H1 (cell line): ENCODE results near the gene ARHGEF11. TPM values are rescaled to one million over a fixed set of nuclear protein-coding genes. Genes with fewer than 3 reads are reported as not detected.

Experiments used
- CTCF ChIA-PET: fragments of 300-600 bp; sonication (Branson Sonifier 250); formaldehyde crosslinking; loops from one replicate; lab custom pipeline; 2021; ENCODE audit not compliant: partially characterized antibody; lab: Charles Lee
- POLR2A ChIA-PET: fragments of 300-600 bp; sonication (Branson Sonifier 250); formaldehyde crosslinking; loops from one replicate; lab custom pipeline; 2021; ENCODE audit warnings: inconsistent platforms; ENCODE audit not compliant: partially characterized antibody; lab: Charles Lee
- DNase-seq, 2 experiments: peaks; one replicate each; pipeline versions ENCODE4 v3.0.0 to v3.0.0-alpha.2; 2010 to 2022; ENCODE audit warnings: low spot score in 2 of 2, low read depth in 1 of 2, mixed read lengths in 1 of 2
- FAIRE-seq: peaks from 2 replicates; lab custom pipeline; 2011; peaks lifted over from hg19 to GRCh38; lab: Jason Lieb, UNC
- H2AFZ ChIP-seq: 2 replicates; pipeline ENCODE4 v1.8.1; 2012; ENCODE audit warnings: low read length, inconsistent platforms
- H2AK5ac ChIP-seq: 2 replicates; pipeline ENCODE4 v1.6.1; 2013; ENCODE audit warnings: low read depth, low read length
- H2BK120ac ChIP-seq: replicated peaks from 2 replicates; pipeline ENCODE3; 2013; ENCODE audit warnings: low read depth, low read length, inconsistent platforms
- H2BK12ac ChIP-seq: 2 replicates; pipeline ENCODE4 v1.6.1; 2013; ENCODE audit warnings: low read depth, low read length
- H2BK15ac ChIP-seq: 2 replicates; pipeline ENCODE4 v1.6.1; 2013; ENCODE audit warnings: low read length
- H2BK20ac ChIP-seq: 2 replicates; pipeline ENCODE4 v1.6.1; 2013; ENCODE audit warnings: low read length
- H2BK5ac ChIP-seq: 2 replicates; pipeline ENCODE4 v1.6.1; 2013; ENCODE audit warnings: low read depth, low read length
- H3K14ac ChIP-seq: 2 replicates; pipeline ENCODE4 v1.6.1; 2013; ENCODE audit warnings: inconsistent platforms; ENCODE audit not compliant: insufficient read length
- H3K18ac ChIP-seq: 2 replicates; pipeline ENCODE4 v1.6.1; 2013; ENCODE audit warnings: low read length; ENCODE audit errors: extremely low read depth
- H3K23ac ChIP-seq: 2 replicates; pipeline ENCODE4 v1.6.1; 2013; ENCODE audit warnings: inconsistent platforms; ENCODE audit not compliant: insufficient read length
- H3K23me2 ChIP-seq: 2 replicates; pipeline ENCODE4 v1.6.1; 2013; ENCODE audit warnings: low read depth, low read length
- H3K27ac ChIP-seq: 2 replicates; pipeline ENCODE4 v1.6.1; 2011; ENCODE audit warnings: low read depth, low read length, inconsistent platforms
- H3K27me3 ChIP-seq, 4 experiments: replicated peaks in 1 of 4; 1 replicate in 1 of 4; 2 replicates in 3 of 4; pipeline versions ENCODE4 v1.6.1 to v1.8.1; 2011 to 2013; ENCODE audit warnings: low read length in 3 of 4, mild to moderate bottlenecking in 3 of 4, inconsistent platforms in 2 of 4, mixed read lengths in 2 of 4, moderate library complexity in 1 of 4; ENCODE audit not compliant: control insufficient read depth in 3 of 4, insufficient read depth in 3 of 4; ENCODE audit errors: extremely low read depth in 1 of 4
- H3K36me3 ChIP-seq, 4 experiments: 2 replicates each; pipeline versions ENCODE4 v1.6.1 to v1.8.1; 2011 to 2013; ENCODE audit warnings: mild to moderate bottlenecking in 4 of 4, low read length in 3 of 4, moderate library complexity in 2 of 4, control low read depth in 1 of 4, inconsistent platforms in 1 of 4; ENCODE audit not compliant: insufficient read depth in 4 of 4, control insufficient read depth in 2 of 4
- H3K4ac ChIP-seq: replicated peaks from 2 replicates; pipeline ENCODE3; 2013; ENCODE audit warnings: low read length, low read depth, mixed read lengths, inconsistent platforms; ENCODE audit not compliant: insufficient read length
- H3K4me1 ChIP-seq, 4 experiments: replicated peaks in 1 of 4; 1 replicate in 1 of 4; 2 replicates in 3 of 4; pipeline versions ENCODE4 v1.6.1 to v1.8.1; 2011 to 2013; ENCODE audit warnings: low read length in 3 of 4, inconsistent platforms in 2 of 4, mixed read lengths in 1 of 4; ENCODE audit not compliant: insufficient read depth in 4 of 4, control insufficient read depth in 3 of 4
- H3K4me2 ChIP-seq, 2 experiments: 2 replicates each; pipeline versions ENCODE4 v1.6.1 to v1.8.1; 2011 to 2013; ENCODE audit warnings: low read depth in 2 of 2, low read length in 2 of 2, control low read depth in 1 of 2, inconsistent platforms in 1 of 2, mild to moderate bottlenecking in 1 of 2; ENCODE audit not compliant: insufficient read depth in 1 of 2
- H3K4me3 ChIP-seq, 4 experiments: fragments of 200-600, 300-600 bp in 1 of 4; sonication (generic), shearing (Covaris generic), sonication (Bioruptor Twin) in 1 of 4; 2 replicates each; pipeline versions ENCODE4 v1.5.1 to v1.8.1; 2011 to 2016; ENCODE audit warnings: low read length in 4 of 4, low read depth in 3 of 4, control low read depth in 2 of 4, inconsistent platforms in 2 of 4, mild to moderate bottlenecking in 2 of 4, mixed read lengths in 1 of 4, moderate library complexity in 1 of 4; ENCODE audit not compliant: insufficient read depth in 2 of 4; ENCODE audit errors: extremely low read depth in 1 of 4
- H3K56ac ChIP-seq: replicated peaks from 2 replicates; pipeline ENCODE3; 2013; ENCODE audit warnings: low read depth, mild to moderate bottlenecking, mixed read lengths, low read length, inconsistent platforms; ENCODE audit not compliant: insufficient read length
- H3K79me1 ChIP-seq: 2 replicates; pipeline ENCODE4 v1.6.1; 2013; ENCODE audit warnings: low read depth, low read length, control low read depth
- H3K79me2 ChIP-seq, 2 experiments: 2 replicates each; pipeline versions ENCODE4 v1.6.1 to v1.8.1; 2012 to 2013; ENCODE audit warnings: low read length in 2 of 2, mild to moderate bottlenecking in 2 of 2, inconsistent platforms in 1 of 2; ENCODE audit not compliant: insufficient read depth in 2 of 2, control insufficient read depth in 1 of 2
- H3K9ac ChIP-seq, 4 experiments: replicated peaks in 1 of 4; 1 replicate in 1 of 4; 2 replicates in 3 of 4; pipeline versions ENCODE4 v1.6.1 to v1.8.1; 2011 to 2013; ENCODE audit warnings: low read depth in 3 of 4, low read length in 3 of 4, control low read depth in 2 of 4, mild to moderate bottlenecking in 2 of 4, moderate library complexity in 2 of 4, inconsistent platforms in 1 of 4; ENCODE audit errors: extremely low read depth in 1 of 4
- H3K9me3 ChIP-seq, 2 experiments: 2 replicates each; pipeline versions ENCODE4 v1.6.1 to v1.8.1; 2012 to 2013; ENCODE audit warnings: mild to moderate bottlenecking in 2 of 2, moderate library complexity in 2 of 2, control low read depth in 1 of 2, inconsistent platforms in 1 of 2, low read depth in 1 of 2, low read length in 1 of 2, mixed read lengths in 1 of 2; ENCODE audit not compliant: insufficient read depth in 2 of 2
- H4K20me1 ChIP-seq, 2 experiments: replicated peaks in 1 of 2; 2 replicates each; pipeline versions ENCODE3 to v1.8.1; 2011 to 2013; ENCODE audit warnings: inconsistent platforms in 2 of 2, low read length in 2 of 2, mild to moderate bottlenecking in 1 of 2; ENCODE audit not compliant: insufficient read depth in 2 of 2, control insufficient read depth in 1 of 2
- H4K5ac ChIP-seq: 2 replicates; pipeline ENCODE4 v1.6.1; 2013; ENCODE audit warnings: low read length, low read depth, mixed read lengths, inconsistent platforms; ENCODE audit not compliant: insufficient read length
- H4K8ac ChIP-seq: 2 replicates; pipeline ENCODE4 v1.8.0; 2013; ENCODE audit warnings: mild to moderate bottlenecking, moderate library complexity, low read length, inconsistent platforms; ENCODE audit not compliant: insufficient read depth; ENCODE audit errors: extremely low read depth
- H4K91ac ChIP-seq: replicated peaks from 2 replicates; pipeline ENCODE3; 2013; ENCODE audit warnings: low read length, mixed read lengths, inconsistent platforms; ENCODE audit not compliant: insufficient read length
- EGR1 ChIP-seq: IDR thresholded peaks from 2 replicates; pipeline ENCODE4 v1.6.1; 2011; ENCODE audit warnings: low read depth, low read length, borderline replicate concordance
- KDM1A ChIP-seq: fragments of 200-600, 300-600 bp; sonication (generic); IDR thresholded peaks from 2 replicates; pipeline ENCODE4 v1.7.1; 2016; ENCODE audit warnings: mild to moderate bottlenecking, low read length, borderline replicate concordance
- KDM4A ChIP-seq: IDR thresholded peaks from one replicate; pipeline ENCODE4 v1.7.1; 2012; ENCODE audit warnings: low read depth, mild to moderate bottlenecking, moderate library complexity, low read length, inconsistent platforms; ENCODE audit not compliant: severe bottlenecking
- KDM5A ChIP-seq: fragments of 200-600 bp; IDR thresholded peaks from 2 replicates; pipeline ENCODE4 v1.7.1; 2012; ENCODE audit warnings: mild to moderate bottlenecking, low read length, inconsistent platforms, mixed read lengths
- MAFK ChIP-seq: IDR thresholded peaks from 2 replicates; pipeline ENCODE4 v1.6.1; 2012; ENCODE audit warnings: low read depth, mild to moderate bottlenecking, improper control_type of control experiment, low read length
- RBBP5 ChIP-seq: IDR thresholded peaks from 2 replicates; pipeline ENCODE4 v1.7.1; 2012; ENCODE audit warnings: low read depth, mild to moderate bottlenecking, inconsistent platforms, low read length, moderate library complexity, borderline replicate concordance
- SIRT6 ChIP-seq: IDR thresholded peaks from one replicate; pipeline ENCODE4 v1.7.1; 2012; ENCODE audit warnings: low read length, inconsistent platforms
- USF2 ChIP-seq: IDR thresholded peaks from 2 replicates; pipeline ENCODE4 v1.6.1; 2011; ENCODE audit warnings: low read length, improper control_type of control experiment
- YY1 ChIP-seq: IDR thresholded peaks from 2 replicates; pipeline ENCODE4 v1.6.1; 2011; ENCODE audit warnings: low read depth, mild to moderate bottlenecking, low read length
- WGBS, 2 experiments: shearing (Covaris generic) in 1 of 2; methylation state at CpG; one replicate each; pipeline versions ENCODE4 v1.1.6 to v1.1.7; 2013 to 2015; ENCODE audit warnings: low lambda C conversion rate in 2 of 2, mixed read lengths in 2 of 2, inconsistent platforms in 1 of 2, low coverage in 1 of 2, missing lambda C conversion rate in 1 of 2; ENCODE audit not compliant: insufficient replicate concordance in 2 of 2, insufficient coverage in 1 of 2, insufficient read length in 1 of 2; ENCODE audit errors: extremely low coverage in 1 of 2, missing lambda C conversion rate in 1 of 2; 5-methylcytosine and 5-hydroxymethylcytosine counted together
- polyA plus RNA-seq, 7 experiments: library from polyadenylated mRNA; depleted of rRNA in 3 of 7; stranded (reverse) in 5 of 7; unstranded in 2 of 7; fragments of >200 nt in 5 of 7; fragments of 200-250 nt in 2 of 7; gene quantifications; 1 replicate in 5 of 7; 2 replicates in 1 of 7; 4 replicates in 1 of 7; pipeline versions ENCODE4 v1.2.1 to v1.2.3, GENCODE V29; 2011 to 2013; ENCODE audit warnings: missing spikeins in 2 of 7, mixed read lengths in 2 of 7
- total RNA-seq: library from RNA; stranded (reverse); fragmentation: NEBNext Ultra II Directional; extraction: Animal tissue kit (Norgen Biotek cat#: 25700); gene quantifications from 2 replicates; pipeline ENCODE4 v1.2.1, GENCODE V29; 2021
- TF ChIP-seq, protein P1 (sequence below): IDR thresholded peaks from 2 replicates; pipeline ENCODE4 v1.6.1; 2011; ENCODE audit warnings: low read depth, mild to moderate bottlenecking, low read length; ENCODE audit not compliant: insufficient read depth

ARHGEF11 gene
- total and polyA plus RNA-seq, 2 of the 8 experiments (the other 6 are each of a cell fraction or from before 2014, with no cell fraction given) = 19.9 to 33.1 TPM

- CTCF ChIA-PET = interaction anchor here (0.5 to 1.7 kb wide), 4 partner anchors 12 to 126 kb away, joined by 3 to 4 read pairs (median 3); no protein-coding TSS in a partner anchor
- no peak for FAIRE-seq
- H4K20me1 ChIP-seq = peaks cover 3 to 6% of the 10 kb centered on the region in 2 experiments
Measured at GRCh38 chr1:157028674-157029073, 16.9 kb downstream of the ARHGEF11 start.

More at GRCh38 chr1:157028674-157029073, 16.9 kb downstream of the ARHGEF11 start:
- Histone ChIP-seq H2AFZ (no peak overlapping the region), H2BK5ac (no peak overlapping the region), H3K9ac (no peak overlapping the region), H3K27me3 (no peaks in the 10 kb centered on the region), H2BK20ac (no peak overlapping the region), H3K36me3 (no peaks in the 10 kb centered on the region), H2BK120ac (no peak overlapping the region), H4K8ac (no peak overlapping the region), H2BK12ac (no peak overlapping the region), H3K18ac (no peak overlapping the region), H3K9me3 (no peaks in the 10 kb centered on the region), H3K79me1 (peaks cover 11% of the 10 kb centered on the region), H3K79me2 (peaks cover 7 to 81% of the 10 kb centered on the region in 2 experiments), H3K23me2 (no peaks in the 10 kb centered on the region), H2BK15ac (no peak overlapping the region), H4K91ac (no peak overlapping the region), H3K4me2 (no peak overlapping the region), H3K23ac (no peak overlapping the region), H3K4me3 (no peak overlapping the region), H2AK5ac (no peak overlapping the region), H3K4ac (no peak overlapping the region), H3K4me1 (peaks cover 0 to 4% (median 1%) of the 10 kb centered on the region in 4 experiments; a peak in 3 of 7 replicates), H3K27ac (no peak overlapping the region), H3K14ac (no peak overlapping the region), H4K5ac (no peak overlapping the region), H3K56ac (no peak overlapping the region)
- TF ChIP-seq USF2 (no peak), SIRT6 (no peak), EGR1 (no peak), KDM1A (no peak), KDM4A (no peak), MAFK (no peak), RBBP5 (no peak), YY1 (no peak), KDM5A (no peak)
- TF ChIP-seq, protein P1, sequence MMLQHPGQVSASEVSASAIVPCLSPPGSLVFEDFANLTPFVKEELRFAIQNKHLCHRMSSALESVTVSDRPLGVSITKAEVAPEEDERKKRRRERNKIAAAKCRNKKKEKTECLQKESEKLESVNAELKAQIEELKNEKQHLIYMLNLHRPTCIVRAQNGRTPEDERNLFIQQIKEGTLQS = no peak
- no peak for DNase-seq
- POLR2A ChIA-PET = interaction anchor here (0.7 to 1.0 kb wide), 2 partner anchors 9 to 15 kb away, joined by 3 read pairs; no protein-coding TSS in a partner anchor
- WGBS, 2 experiments = 84% methylated on average over 4 of the region's 4 CpGs; no CpG with 5 or more reads in 1 of the 2 experiments
